T-cell (primary cell): ENCODE measurements around the gene MRPL28. TPM values are rescaled to one million over a fixed set of nuclear protein-coding genes. Genes with fewer than 3 reads are reported as not detected.

Source experiments
- ATAC-seq, 4 experiments: fragments of 200-7000 bp in 3 of 4; fragments of 150-1000 bp in 1 of 4; cut with Tn5 transposase; replicated peaks in 1 of 4; 1 replicate in 3 of 4; 2 replicates in 1 of 4; pipeline ENCODE4 v1.10.0; 2021; ENCODE audit warnings: moderate library complexity in 3 of 4, mild to moderate bottlenecking in 2 of 4, moderate number of reproducible peaks in 1 of 4
- CTCF ChIA-PET, 2 donors: fragments of 300-600 bp; sonication (Branson Sonifier 250); formaldehyde crosslinking; loops; one replicate each; lab custom pipeline; 2022; ENCODE audit warnings: antibody characterized with exemption in 2 of 2; lab: Charles Lee
- POLR2A ChIA-PET, 2 donors: fragments of 300-600 bp; sonication (Branson Sonifier 250); formaldehyde crosslinking; loops; one replicate each; lab custom pipeline; 2022; ENCODE audit warnings: antibody characterized with exemption in 2 of 2; lab: Charles Lee
- DNase-seq, 35 experiments: peaks; one replicate each; pipeline versions ENCODE4 v3.0.0 to v3.0.0-alpha.2; 2013 to 2023
- H3K27ac ChIP-seq: one replicate; pipeline ENCODE4 v1.5.1; 2013; ENCODE audit warnings: low read length
- H3K27me3 ChIP-seq, 2 experiments: replicated peaks in 1 of 2; 1 replicate in 1 of 2; 2 replicates in 1 of 2; pipeline versions ENCODE4 v1.6.1 to v1.7.0; 2013; ENCODE audit warnings: low read length in 1 of 2, mixed read lengths in 1 of 2; ENCODE audit not compliant: control insufficient read depth in 2 of 2, insufficient read depth in 2 of 2; ENCODE audit errors: extremely low read depth in 1 of 2
- H3K36me3 ChIP-seq, 2 donors: 1 replicate in 1 of 2; 2 replicates in 1 of 2; pipeline versions ENCODE4 v1.6.1 to v1.7.0; 2013; ENCODE audit warnings: low read length in 1 of 2; ENCODE audit not compliant: control insufficient read depth in 2 of 2, insufficient read depth in 1 of 2; ENCODE audit errors: extremely low read depth in 1 of 2
- H3K4me1 ChIP-seq, 2 experiments: 1 replicate in 1 of 2; 2 replicates in 1 of 2; pipeline versions ENCODE4 v1.6.1 to v1.7.0; 2013; ENCODE audit warnings: low read length in 2 of 2, mixed read lengths in 1 of 2; ENCODE audit not compliant: insufficient read depth in 2 of 2, control insufficient read depth in 1 of 2; ENCODE audit errors: extremely low read depth in 1 of 2
- H3K4me3 ChIP-seq, 2 donors: 1 replicate in 1 of 2; 2 replicates in 1 of 2; pipeline versions ENCODE4 v1.5.1 to v1.7.0; 2013; ENCODE audit warnings: mild to moderate bottlenecking in 2 of 2, low read length in 1 of 2, moderate library complexity in 1 of 2; ENCODE audit not compliant: control insufficient read depth in 1 of 2; ENCODE audit errors: extremely low read depth in 1 of 2
- H3K9me3 ChIP-seq: 2 replicates; pipeline ENCODE4 v1.7.0; 2013
- H3K27ac Mint-ChIP-seq, 2 donors: one replicate each; pipeline ENCODE4 v1.8.0; 2020 to 2021; ENCODE audit warnings: mild to moderate bottlenecking in 2 of 2, mixed read lengths in 2 of 2
- H3K27me3 Mint-ChIP-seq, 2 donors: one replicate each; pipeline ENCODE4 v1.8.0; 2021 to 2022; ENCODE audit warnings: mixed read lengths in 2 of 2
- H3K36me3 Mint-ChIP-seq: one replicate; pipeline ENCODE4 v1.8.0; 2021; ENCODE audit warnings: mixed read lengths
- H3K4me1 Mint-ChIP-seq, 3 donors: one replicate each; pipeline ENCODE4 v1.8.0; 2020 to 2022; ENCODE audit warnings: mixed read lengths in 3 of 3, mild to moderate bottlenecking in 1 of 3
- H3K4me3 Mint-ChIP-seq, 3 donors: one replicate each; pipeline ENCODE4 v1.8.0; 2020 to 2022; ENCODE audit warnings: mild to moderate bottlenecking in 3 of 3, mixed read lengths in 3 of 3, moderate library complexity in 3 of 3
- H3K9me3 Mint-ChIP-seq, 3 donors: one replicate each; pipeline ENCODE4 v1.8.0; 2020 to 2022; ENCODE audit warnings: mixed read lengths in 3 of 3
- WGBS: methylation state at CpG from one replicate; pipeline ENCODE4 v1.1.5; 2013; ENCODE audit warnings: missing lambda C conversion rate; ENCODE audit not compliant: insufficient coverage; 5-methylcytosine and 5-hydroxymethylcytosine counted together
- total RNA-seq, 35 experiments: library from RNA in 6 of 35; stranded (reverse) in 6 of 35; fragments of 120-200 nt in 1 of 35; gene quantifications; one replicate each; pipeline versions ENCODE4 v1.2.1 to v1.2.4 and lab custom pipeline; 2013 to 2026

The MRPL28 gene
- total RNA-seq, 5 donors from 2014 or later (not counting 1 experiment from before 2014, with no cell fraction given), result 29.3 to 43.8 (median 34.5) TPM

DNA sequence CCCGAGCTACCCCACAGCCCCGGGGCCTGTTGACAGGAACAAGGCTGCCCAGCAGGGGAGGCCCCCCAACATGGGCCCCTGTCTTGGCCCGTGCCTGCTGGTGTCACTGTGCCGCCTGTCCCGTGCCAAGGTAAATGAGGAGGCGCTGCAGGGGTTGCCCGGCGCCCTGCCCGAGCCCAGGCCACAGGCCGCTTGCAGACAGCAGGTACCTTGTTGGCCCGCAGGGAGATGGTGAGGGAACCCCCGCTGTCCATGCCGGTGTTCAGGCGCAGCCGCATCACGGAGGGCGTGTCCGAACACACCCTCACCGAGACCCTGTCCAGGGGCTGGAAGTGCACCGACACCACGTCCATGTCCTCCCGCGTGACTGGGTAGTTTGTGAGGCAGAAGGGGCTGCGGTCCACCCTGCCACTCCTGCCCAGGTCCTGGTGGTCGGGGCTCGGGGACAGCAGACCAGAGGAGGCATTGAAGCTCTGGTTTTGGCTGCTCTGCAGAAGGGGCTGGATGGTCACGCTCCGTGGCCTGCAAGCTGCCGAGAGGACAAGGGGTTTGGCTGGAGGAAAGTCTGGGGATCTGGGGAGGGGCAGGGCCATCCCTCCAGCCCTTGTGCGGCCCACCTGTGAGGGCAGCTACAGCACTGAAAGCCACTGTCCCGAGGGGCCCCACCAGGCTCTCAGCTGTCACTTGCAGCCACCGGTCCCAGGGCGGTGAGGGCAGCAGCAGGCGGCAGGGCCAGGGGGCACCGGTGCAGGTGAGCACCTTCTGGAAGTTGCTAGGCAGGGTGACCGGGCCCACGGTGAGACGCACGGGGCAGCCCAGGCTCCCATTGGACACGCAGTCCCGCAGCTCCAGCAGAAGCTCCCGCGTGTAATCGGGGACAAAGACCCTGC, 5.8 kb upstream of the MRPL28 start:
- H3K9me3 ChIP-seq, result no peaks in the 10 kb centered on the region
- ATAC-seq (no peak), DNase-seq (no peak)
- ChIA-PET CTCF (no interaction called here), POLR2A (no interaction called here)
- no peaks in the 10 kb centered on the region for H3K27me3 ChIP-seq
- H3K4me1 Mint-ChIP-seq, result peaks cover 15 to 27% (median 19%) of the 10 kb centered on the region in 3 donors
- H3K27ac ChIP-seq, result no peak overlapping the region
- H3K9me3 Mint-ChIP-seq, result no peaks in the 10 kb centered on the region
- 97% methylated on average over 40 of the region's 44 CpGs for WGBS
- H3K4me1 ChIP-seq, result peaks cover 0 to 36% of the 10 kb centered on the region in 2 experiments
- peaks cover 27 to 56% of the 10 kb centered on the region in 2 donors for H3K36me3 ChIP-seq
- no peak overlapping the region for H3K4me3 Mint-ChIP-seq
- H3K27me3 Mint-ChIP-seq, result no peaks in the 10 kb centered on the region
- no peak overlapping the region for H3K4me3 ChIP-seq
- peaks cover 7% of the 10 kb centered on the region for H3K36me3 Mint-ChIP-seq
- no peak overlapping the region for H3K27ac Mint-ChIP-seq

DNA sequence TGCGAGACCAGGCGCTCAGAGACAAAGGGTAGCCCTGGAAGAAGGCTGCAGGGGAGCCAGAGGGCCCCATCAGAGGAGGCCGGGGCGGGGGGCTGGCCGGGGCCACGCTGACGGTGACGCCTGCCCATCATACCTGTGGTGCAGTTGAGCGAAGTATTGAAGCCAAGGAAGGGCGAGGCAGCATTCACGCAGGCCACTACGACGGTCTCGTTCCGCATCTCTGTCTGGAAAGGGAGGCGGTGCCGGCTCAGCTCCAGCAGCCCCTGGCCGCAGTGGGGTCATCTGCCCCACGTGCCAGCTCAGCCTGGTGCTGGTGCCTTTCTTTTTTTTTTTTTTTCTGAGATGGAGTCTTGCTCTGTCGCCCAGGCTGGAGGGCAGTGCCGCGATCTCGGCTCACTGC, 4.9 kb upstream of the MRPL28 start:
- H3K36me3 ChIP-seq, result peaks cover 27 to 56% of the 10 kb centered on the region in 2 donors
- WGBS, result 92% methylated on average over 21 of the region's 23 CpGs
- CTCF ChIA-PET, result no interaction called here

GRCh38 chr16:374616-374926, 4.2 kb upstream of the MRPL28 start:
- POLR2A ChIA-PET, result no interaction called here
- WGBS, result 96% methylated on average over 9 of the region's 9 CpGs

More for the DNA sequence above, 4.9 kb upstream of the MRPL28 start:
- no peak overlapping the region for H3K4me3 ChIP-seq
- H3K4me1 ChIP-seq, result peaks cover 2 to 34% of the 10 kb centered on the region in 2 experiments
- DNase-seq (no peak), ATAC-seq (no peak)
- POLR2A ChIA-PET, result no interaction called here
- Mint-ChIP-seq H3K36me3 (peaks cover 7% of the 10 kb centered on the region), H3K4me3 (no peak overlapping the region), H3K9me3 (no peaks in the 10 kb centered on the region), H3K27ac (no peak overlapping the region), H3K4me1 (peaks cover 19 to 32% (median 24%) of the 10 kb centered on the region in 3 donors), H3K27me3 (no peaks in the 10 kb centered on the region)
- H3K9me3 ChIP-seq, result no peaks in the 10 kb centered on the region
- H3K27ac ChIP-seq, result no peak overlapping the region
- H3K27me3 ChIP-seq, result no peaks in the 10 kb centered on the region

GRCh38 chr16:373848-374615, 3.7 kb upstream of the MRPL28 start:
- H3K27ac Mint-ChIP-seq, result no peak overlapping the region
- Histone ChIP-seq H3K36me3 (peaks cover 27 to 56% of the 10 kb centered on the region in 2 donors), H3K4me3 (no peak overlapping the region), H3K9me3 (no peaks in the 10 kb centered on the region), H3K27me3 (no peaks in the 10 kb centered on the region), H3K27ac (no peak overlapping the region), H3K4me1 (peaks cover 2 to 33% of the 10 kb centered on the region in 2 experiments)
- H3K9me3 Mint-ChIP-seq, result no peaks in the 10 kb centered on the region
- no peak overlapping the region for H3K4me3 Mint-ChIP-seq
- POLR2A ChIA-PET, result no interaction called here
- peaks cover 18 to 28% (median 20%) of the 10 kb centered on the region in 3 donors for H3K4me1 Mint-ChIP-seq
- CTCF ChIA-PET, result no interaction called here
- DNase-seq, result no peak
- no peak for ATAC-seq
- peaks cover 7% of the 10 kb centered on the region for H3K36me3 Mint-ChIP-seq
- WGBS, result 95% methylated on average over 28 of the region's 44 CpGs
- H3K27me3 Mint-ChIP-seq, result no peaks in the 10 kb centered on the region

More at GRCh38 chr16:374616-374926, 4.2 kb upstream of the MRPL28 start:
- H3K4me3 ChIP-seq, result no peak overlapping the region
- H3K36me3 Mint-ChIP-seq, result peaks cover 7% of the 10 kb centered on the region
- ATAC-seq (no peak), DNase-seq (no peak)
- H3K27me3 ChIP-seq, result no peaks in the 10 kb centered on the region
- CTCF ChIA-PET, result no interaction called here
- peaks cover 27 to 56% of the 10 kb centered on the region in 2 donors for H3K36me3 ChIP-seq
- H3K27ac ChIP-seq, result no peak overlapping the region
- no peaks in the 10 kb centered on the region for H3K9me3 Mint-ChIP-seq
- H3K27ac Mint-ChIP-seq, result no peak overlapping the region
- peaks cover 2 to 33% of the 10 kb centered on the region in 2 experiments for H3K4me1 ChIP-seq
- H3K27me3 Mint-ChIP-seq, result no peaks in the 10 kb centered on the region
- H3K9me3 ChIP-seq, result no peaks in the 10 kb centered on the region
- no peak overlapping the region for H3K4me3 Mint-ChIP-seq
- H3K4me1 Mint-ChIP-seq, result peaks cover 17 to 30% (median 20%) of the 10 kb centered on the region in 3 donors

GRCh38 chr16:373020-373598, 2.8 kb upstream of the MRPL28 start:
- H3K4me1 ChIP-seq, result peaks cover 2 to 28% of the 10 kb centered on the region in 2 experiments
- DNase-seq (no peak), ATAC-seq (no peak)
- 96% methylated on average over 4 of the region's 5 CpGs for WGBS
- no peaks in the 10 kb centered on the region for H3K9me3 Mint-ChIP-seq
- peaks cover 15 to 24% (median 18%) of the 10 kb centered on the region in 3 donors for H3K4me1 Mint-ChIP-seq
- peaks cover 27 to 59% of the 10 kb centered on the region in 2 donors for H3K36me3 ChIP-seq
- H3K9me3 ChIP-seq, result no peaks in the 10 kb centered on the region
- POLR2A ChIA-PET, result no interaction called here
- CTCF ChIA-PET, result no interaction called here
- no peaks in the 10 kb centered on the region for H3K27me3 ChIP-seq
- peaks cover 11% of the 10 kb centered on the region for H3K36me3 Mint-ChIP-seq
- no peaks in the 10 kb centered on the region for H3K27me3 Mint-ChIP-seq
- H3K27ac Mint-ChIP-seq, result no peak overlapping the region
- no peak overlapping the region for H3K4me3 Mint-ChIP-seq
- no peak overlapping the region for H3K4me3 ChIP-seq
- H3K27ac ChIP-seq, result no peak overlapping the region

GRCh38 chr16:372302-372983, 2.1 kb upstream of the MRPL28 start:
- Histone ChIP-seq H3K27me3 (no peaks in the 10 kb centered on the region), H3K36me3 (peaks cover 27 to 60% of the 10 kb centered on the region in 2 donors), H3K4me1 (peaks cover 2 to 28% of the 10 kb centered on the region in 2 experiments), H3K27ac (no peak overlapping the region), H3K9me3 (no peaks in the 10 kb centered on the region), H3K4me3 (no peak overlapping the region)
- peaks cover 15 to 24% (median 18%) of the 10 kb centered on the region in 3 donors for H3K4me1 Mint-ChIP-seq
- no peak overlapping the region for H3K27ac Mint-ChIP-seq
- CTCF ChIA-PET, result no interaction called here
- H3K27me3 Mint-ChIP-seq, result no peaks in the 10 kb centered on the region
- WGBS, result 94% methylated on average over 19 of the region's 19 CpGs
- no peak for DNase-seq
- H3K4me3 Mint-ChIP-seq, result no peak overlapping the region
- ATAC-seq, result no peak
- H3K9me3 Mint-ChIP-seq, result no peaks in the 10 kb centered on the region
- POLR2A ChIA-PET, result no interaction called here
- peaks cover 11% of the 10 kb centered on the region for H3K36me3 Mint-ChIP-seq
